ENCODE measurements around the gene USP17L15.
"Not testable (repeated sequence)": the region's sequence is repeated elsewhere in the genome, so short reads cannot be mapped to it uniquely, and the experiment has no call there.

Gene USP17L15

DNA sequence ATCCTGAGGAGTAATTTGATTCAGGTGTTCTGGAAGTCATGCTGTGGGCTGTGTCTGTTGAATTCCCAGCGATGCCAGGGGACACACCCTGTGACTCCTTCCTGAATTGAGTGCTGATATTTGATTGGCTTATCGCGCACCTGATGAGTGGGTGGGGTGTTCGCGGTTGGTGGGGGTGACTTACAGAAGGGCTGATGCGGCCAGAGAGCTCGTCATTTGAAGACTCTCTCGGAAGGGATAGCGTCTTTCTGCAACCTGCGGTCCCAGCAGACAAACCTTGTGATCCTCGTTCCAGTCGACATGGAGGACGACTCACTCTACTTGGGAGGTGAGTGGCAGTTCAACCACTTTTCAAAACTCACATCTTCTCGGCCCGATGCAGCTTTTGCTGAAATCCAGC, at the start of gene USP17L15:
Gene USP17L15, plus strand, starts transcription at position 301 of the 400 bp plus-strand sequence. Its CDS starts 0 bp downstream, at position 301.
- not testable (repeated sequence) for DNase-seq

DNA sequence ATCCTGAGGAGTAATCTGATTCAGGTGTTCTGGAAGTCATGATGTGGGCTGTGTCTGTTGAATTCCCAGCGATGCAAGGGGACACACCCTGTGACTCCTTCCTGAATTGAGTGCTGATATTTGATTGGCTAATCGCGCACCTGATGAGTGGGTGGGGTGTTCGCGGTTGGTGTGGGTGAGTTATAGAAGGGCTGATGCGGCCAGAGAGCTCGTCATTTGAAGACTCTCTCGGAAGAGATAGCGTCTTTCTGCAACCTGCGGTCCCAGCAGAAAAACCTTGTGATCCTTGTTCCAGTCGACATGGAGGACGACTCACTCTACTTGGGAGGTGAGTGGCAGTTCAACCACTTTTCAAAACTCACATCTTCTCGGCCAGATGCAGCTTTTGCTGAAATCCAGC, 23.8 kb upstream of the USP17L15 start, which contains the start of gene USP17L10:
Gene USP17L10, plus strand, starts transcription at position 301 of the 400 bp plus-strand sequence. Its CDS starts 0 bp downstream, at position 301.
- DNase-seq, result not testable (repeated sequence)

DNA sequence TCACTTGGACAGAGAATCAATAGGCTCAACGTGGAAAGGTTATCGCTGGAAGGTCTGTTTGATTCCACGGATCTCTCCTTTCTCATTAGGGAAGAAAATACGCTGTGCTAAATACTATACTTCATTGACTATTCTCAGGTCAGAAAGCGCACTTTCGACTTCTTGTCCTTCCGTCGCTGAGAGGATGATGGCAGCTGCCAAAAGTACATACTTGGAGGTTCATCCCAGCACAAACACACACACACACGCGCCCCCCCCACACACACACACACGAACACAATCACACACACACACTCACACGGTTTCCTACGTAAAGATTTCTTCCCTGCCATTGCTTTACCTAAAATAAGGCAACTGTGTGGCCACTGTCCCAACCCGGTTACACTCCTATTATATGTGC, 19.5 kb upstream of the USP17L15 start:
- DNase-seq, result not testable (repeated sequence)

DNA sequence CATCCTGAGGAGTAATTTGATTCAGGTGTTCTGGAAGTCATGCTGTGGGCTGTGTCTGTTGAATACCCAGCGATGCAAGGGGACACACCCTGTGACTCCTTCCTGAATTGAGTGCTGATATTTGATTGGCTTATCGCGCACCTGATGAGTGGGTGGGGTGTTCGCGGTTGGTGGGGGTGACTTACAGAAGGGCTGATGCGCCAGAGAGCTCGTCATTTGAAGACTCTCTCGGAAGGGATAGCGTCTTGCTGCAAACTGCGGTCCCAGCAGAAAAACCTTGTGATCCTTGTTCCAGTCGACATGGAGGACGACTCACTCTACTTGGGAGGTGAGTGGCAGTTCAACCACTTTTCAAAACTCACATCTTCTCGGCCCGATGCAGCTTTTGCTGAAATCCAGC, 19.1 kb upstream of the USP17L15 start, which contains the start of gene USP17L11:
Gene USP17L11, plus strand, starts transcription at position 301 of the 400 bp plus-strand sequence. Its CDS starts 0 bp downstream, at position 301.
- DNase-seq, result not testable (repeated sequence)

DNA sequence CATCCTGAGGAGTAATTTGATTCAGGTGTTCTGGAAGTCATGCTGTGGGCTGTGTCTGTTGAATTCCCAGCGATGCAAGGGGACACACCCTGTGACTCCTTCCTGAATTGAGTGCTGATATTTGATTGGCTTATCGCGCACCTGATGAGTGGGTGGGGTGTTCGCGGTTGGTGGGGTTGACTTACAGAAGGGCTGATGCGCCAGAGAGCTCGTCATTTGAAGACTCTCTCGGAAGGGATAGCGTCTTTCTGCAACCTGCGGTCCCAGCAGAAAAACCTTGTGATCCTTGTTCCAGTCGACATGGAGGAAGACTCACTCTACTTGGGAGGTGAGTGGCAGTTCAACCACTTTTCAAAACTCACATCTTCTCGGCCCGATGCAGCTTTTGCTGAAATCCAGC, 14.3 kb upstream of the USP17L15 start, which contains the start of gene USP17L12:
Gene USP17L12, plus strand, starts transcription at position 301 of the 400 bp plus-strand sequence. Its CDS starts 0 bp downstream, at position 301.
- not testable (repeated sequence) for DNase-seq

DNA sequence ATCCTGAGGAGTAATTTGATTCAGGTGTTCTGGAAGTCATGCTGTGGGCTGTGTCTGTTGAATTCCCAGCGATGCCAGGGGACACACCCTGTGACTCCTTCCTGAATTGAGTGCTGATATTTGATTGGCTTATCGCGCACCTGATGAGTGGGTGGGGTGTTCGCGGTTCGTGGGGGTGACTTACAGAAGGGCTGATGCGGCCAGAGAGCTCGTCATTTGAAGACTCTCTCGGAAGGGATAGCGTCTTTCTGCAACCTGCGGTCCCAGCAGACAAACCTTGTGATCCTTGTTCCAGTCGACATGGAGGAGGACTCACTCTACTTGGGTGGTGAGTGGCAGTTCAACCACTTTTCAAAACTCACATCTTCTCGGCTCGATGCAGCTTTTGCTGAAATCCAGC, 9.6 kb upstream of the USP17L15 start, which contains the start of gene USP17L13:
Gene USP17L13, plus strand, starts transcription at position 301 of the 400 bp plus-strand sequence. Its CDS starts 0 bp downstream, at position 301.
- not testable (repeated sequence) for DNase-seq

GRCh38 chr4:9230249-9230648, 3.9 kb upstream of the USP17L15 start:
- DNase-seq, result not testable (repeated sequence)

GRCh38 chr4:9238461-9238860, 4.3 kb downstream of the USP17L15 start:
- DNase-seq, result not testable (repeated sequence)

GRCh38 chr4:9243579-9243978, 9.4 kb downstream of the USP17L15 start, which contains the start of gene USP17L17:
Gene USP17L17 (plus strand): TSS chr4:9243879. CDS start chr4:9243879, 0 bp downstream.
- not testable (repeated sequence) for DNase-seq

- DNase-seq, result not testable (repeated sequence)
Observed at GRCh38 chr4:9247953-9248680, 13.9 kb downstream of the USP17L15 start, which contains the start of gene USP17L18. Gene USP17L18 (plus strand): TSS chr4:9248630. CDS start chr4:9248630, 0 bp downstream.

DNA sequence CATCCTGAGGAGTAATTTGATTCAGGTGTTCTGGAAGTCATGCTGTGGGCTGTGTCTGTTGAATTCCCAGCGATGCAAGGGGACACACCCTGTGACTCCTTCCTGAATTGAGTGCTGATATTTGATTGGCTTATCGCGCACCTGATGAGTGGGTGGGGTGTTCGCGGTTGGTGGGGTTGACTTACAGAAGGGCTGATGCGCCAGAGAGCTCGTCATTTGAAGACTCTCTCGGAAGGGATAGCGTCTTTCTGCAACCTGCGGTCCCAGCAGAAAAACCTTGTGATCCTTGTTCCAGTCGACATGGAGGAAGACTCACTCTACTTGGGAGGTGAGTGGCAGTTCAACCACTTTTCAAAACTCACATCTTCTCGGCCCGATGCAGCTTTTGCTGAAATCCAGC, 18.9 kb downstream of the USP17L15 start, which contains the start of gene USP17L19:
Gene USP17L19, plus strand, starts transcription at position 301 of the 400 bp plus-strand sequence. Its CDS starts 0 bp downstream, at position 301.
- DNase-seq, result not testable (repeated sequence)

GRCh38 chr4:9257824-9258223, 23.6 kb downstream of the USP17L15 start, which contains the start of gene USP17L20:
Gene USP17L20 (plus strand): TSS chr4:9258124. CDS start chr4:9258124, 0 bp downstream.
- DNase-seq, result not testable (repeated sequence)

- not testable (repeated sequence) for DNase-seq
Observed at GRCh38 chr4:9262572-9262971, 28.4 kb downstream of the USP17L15 start, which contains the start of gene USP17L21. Gene USP17L21 (plus strand): TSS chr4:9262872. CDS start chr4:9262872, 0 bp downstream.

DNA sequence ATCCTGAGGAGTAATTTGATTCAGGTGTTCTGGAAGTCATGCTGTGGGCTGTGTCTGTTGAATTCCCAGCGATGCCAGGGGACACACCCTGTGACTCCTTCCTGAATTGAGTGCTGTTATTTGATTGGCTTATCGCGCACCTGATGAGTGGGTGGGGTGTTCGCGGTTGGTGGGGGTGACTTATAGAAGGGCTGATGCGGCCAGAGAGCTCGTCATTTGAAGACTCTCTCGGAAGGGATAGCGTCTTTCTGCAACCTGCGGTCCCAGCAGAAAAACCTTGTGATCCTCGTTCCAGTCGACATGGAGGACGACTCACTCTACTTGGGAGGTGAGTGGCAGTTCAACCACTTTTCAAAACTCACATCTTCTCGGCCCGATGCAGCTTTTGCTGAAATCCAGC, 33.1 kb downstream of the USP17L15 start, which contains the start of gene USP17L22:
Gene USP17L22, plus strand, starts transcription at position 301 of the 400 bp plus-strand sequence. Its CDS starts 0 bp downstream, at position 301.
- DNase-seq, result not testable (repeated sequence)

DNA sequence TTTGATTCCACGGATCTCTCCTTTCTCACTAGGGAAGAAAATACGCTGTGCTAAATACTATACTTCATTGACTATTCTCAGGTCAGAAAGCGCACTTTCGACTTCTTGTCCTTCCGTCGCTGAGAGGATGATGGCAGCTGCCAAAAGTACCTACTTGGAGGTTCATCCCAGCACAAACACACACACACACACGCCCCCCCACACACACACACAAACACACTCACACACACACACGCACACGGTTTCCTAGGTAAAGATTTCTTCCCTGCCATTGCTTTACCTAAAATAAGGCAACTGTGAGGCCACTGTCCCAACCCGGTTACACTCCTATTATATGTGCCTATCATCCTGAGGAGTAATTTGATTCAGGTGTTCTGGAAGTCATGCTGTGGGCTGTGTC, 37.5 kb downstream of the USP17L15 start:
- not testable (repeated sequence) for DNase-seq
